Cerebellar nuclear complex (tissue), 1 donor: ENCODE results near the gene UBE2L6.
"Not testable (repeated sequence)": the region's sequence is repeated elsewhere in the genome, so short reads cannot be mapped to it uniquely, and the experiment has no call there.

Source experiments
- DNase-seq, 2 experiments: peaks; one replicate each; lab custom pipeline; 2025; lab: John Stamatoyannopoulos, UW

The UBE2L6 gene

GRCh38 chr11:57566905-57567514, 462 bp downstream of the UBE2L6 start:
- DNase-seq: no peak

GRCh38 chr11:57566005-57566904, 1.2 kb downstream of the UBE2L6 start:
- no peak for DNase-seq

DNA sequence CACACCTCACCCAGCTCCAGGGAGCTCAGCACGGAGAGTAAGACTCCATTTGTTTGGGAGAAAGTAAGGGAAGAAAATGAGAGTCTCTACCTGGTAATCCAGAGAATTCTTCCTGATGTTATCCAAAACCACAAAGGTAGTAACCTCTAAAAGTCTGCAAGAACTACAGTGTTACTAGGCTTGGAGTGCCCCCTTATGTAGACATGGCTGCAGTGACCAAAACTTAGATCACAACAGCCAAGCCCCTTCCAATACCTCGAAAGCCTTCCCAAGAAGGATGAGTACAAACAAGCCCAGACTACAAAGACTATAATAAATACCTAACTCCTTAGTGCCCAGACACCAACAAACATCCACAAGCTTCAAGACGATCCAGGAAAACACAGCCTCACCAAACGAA, 4.9 kb downstream of the UBE2L6 start:
- no peak for DNase-seq

DNA sequence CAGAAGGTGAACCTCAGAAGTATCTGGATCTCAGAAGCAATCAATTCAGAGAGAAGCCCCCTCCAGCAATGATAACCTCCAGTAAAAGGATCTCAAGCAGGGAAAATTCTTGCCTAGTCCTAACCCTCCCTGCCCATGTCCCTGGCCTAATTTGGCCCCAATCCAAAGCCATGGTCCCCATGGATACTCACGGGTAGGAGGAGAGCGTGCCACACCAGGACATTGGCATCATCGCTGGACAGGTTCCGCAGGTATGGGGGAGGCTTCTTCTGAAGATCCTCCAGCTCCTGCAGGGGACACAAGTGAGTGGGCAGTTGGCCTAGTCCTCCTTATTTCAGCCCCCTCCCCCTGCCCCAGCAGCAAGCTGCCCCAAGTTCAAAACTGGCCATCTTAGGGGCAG, 7.3 kb downstream of the UBE2L6 start:
- no peak for DNase-seq

GRCh38 chr11:57556041-57556440, 11.4 kb downstream of the UBE2L6 start:
- DNase-seq: no peak

- no peak for DNase-seq
Measured at GRCh38 chr11:57555393-57555792, 12.1 kb downstream of the UBE2L6 start.

DNA sequence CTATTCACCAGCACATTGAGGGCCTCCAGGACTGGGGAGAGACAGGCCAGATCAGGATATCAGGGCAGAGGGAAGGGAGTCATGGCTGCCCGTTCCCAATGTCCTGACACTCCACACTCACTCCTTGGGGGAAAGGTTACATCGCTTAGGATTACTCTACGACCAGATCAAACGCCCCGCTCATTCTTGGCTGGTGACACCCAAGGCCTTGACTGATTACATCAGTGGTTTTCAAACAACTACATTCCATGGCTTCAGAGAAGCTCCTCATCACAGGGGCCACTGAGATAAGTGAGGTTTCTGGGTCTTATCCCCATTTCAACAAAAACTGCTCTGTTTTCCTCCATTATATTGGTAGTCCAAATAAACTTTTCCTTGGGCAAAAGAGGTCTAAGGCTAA, 15.0 kb downstream of the UBE2L6 start:
- DNase-seq: no peak

- DNase-seq: no peak
Measured at GRCh38 chr11:57551941-57552340, 15.5 kb downstream of the UBE2L6 start.

DNA sequence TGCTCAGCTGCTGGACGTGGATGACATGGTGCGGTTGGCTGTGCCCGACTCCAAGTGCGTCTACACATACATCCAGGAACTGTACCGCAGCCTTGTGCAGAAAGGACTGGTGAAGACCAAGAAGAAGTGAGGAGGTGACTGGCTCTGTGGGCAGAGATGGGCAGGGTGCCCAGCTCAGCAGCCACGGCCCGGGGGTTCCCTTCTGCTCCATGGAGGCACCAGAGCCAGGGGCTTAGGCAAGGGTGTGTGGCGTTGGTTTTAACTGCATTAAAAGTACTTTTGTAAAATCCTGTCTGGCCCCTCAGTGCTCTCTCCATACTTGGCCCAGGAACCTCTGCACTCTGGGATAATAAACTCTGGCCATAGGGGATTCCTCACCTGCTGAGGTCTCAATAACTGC, 17.5 kb downstream of the UBE2L6 start:
- no peak for DNase-seq

- DNase-seq: no peak
Measured at GRCh38 chr11:57547854-57548377, 19.6 kb downstream of the UBE2L6 start.

- DNase-seq: no peak
Measured at GRCh38 chr11:57546869-57547475, 20.5 kb downstream of the UBE2L6 start.

DNA sequence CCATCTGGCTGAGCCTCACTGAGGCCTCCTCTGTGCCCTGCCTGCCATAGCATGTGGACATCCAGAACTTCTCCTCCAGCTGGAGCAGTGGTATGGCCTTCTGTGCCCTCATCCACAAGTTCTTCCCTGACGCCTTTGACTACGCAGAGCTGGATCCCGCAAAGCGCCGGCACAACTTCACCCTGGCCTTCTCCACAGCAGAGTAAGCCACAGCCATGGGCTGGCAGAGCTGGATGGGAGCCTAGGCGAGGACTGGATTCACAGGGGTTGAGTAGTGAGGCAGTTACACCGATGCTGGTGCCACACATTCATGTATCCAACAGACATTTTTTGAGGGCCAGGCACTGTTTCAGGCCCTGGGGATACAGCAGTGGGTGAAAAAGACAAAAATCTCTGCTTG, 21.0 kb downstream of the UBE2L6 start:
- no peak for DNase-seq

DNA sequence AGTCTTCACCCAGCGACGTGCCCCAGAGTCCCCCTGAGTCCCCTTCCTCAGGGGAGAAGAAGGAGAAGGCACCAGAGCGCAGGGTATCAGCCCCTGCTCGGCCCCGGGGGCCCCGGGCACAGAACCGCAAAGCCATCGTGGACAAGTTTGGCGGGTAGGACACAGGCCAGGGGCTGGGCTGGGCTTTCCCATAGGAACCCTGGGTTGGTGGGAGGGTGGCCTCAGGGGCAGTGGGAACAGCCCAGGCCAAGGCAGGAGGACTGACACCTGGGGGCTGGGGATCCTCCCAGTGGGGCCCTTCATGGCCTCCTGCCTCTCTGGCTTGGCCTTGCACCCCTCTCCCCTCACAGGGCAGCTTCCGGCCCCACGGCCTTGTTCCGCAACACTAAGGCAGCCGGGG, 21.6 kb downstream of the UBE2L6 start:
- DNase-seq: no peak

GRCh38 chr11:57544566-57544965, 22.9 kb downstream of the UBE2L6 start:
- no peak for DNase-seq

DNA sequence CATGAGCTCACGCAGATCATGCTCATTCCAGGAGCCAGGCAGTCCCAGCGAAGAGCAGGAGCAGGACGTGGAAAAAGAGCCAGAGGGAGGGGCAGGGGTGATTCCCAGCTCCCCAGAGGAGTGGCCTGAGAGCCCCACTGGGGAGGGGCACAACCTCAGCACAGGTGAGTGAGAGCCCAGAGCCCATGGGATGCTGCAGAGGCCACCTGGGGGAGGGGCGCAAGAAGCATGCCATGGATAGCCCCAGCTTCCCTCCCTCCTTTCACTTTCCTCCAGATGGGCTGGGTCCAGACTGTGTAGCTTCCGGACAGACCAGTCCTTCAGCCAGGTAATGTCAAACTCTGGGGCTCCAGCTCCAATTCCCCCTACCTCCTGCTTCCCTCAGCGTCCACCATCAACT, 23.9 kb downstream of the UBE2L6 start:
- no peak for DNase-seq

- DNase-seq: no peak
Measured at GRCh38 chr11:57542582-57542981, 24.9 kb downstream of the UBE2L6 start.

DNA sequence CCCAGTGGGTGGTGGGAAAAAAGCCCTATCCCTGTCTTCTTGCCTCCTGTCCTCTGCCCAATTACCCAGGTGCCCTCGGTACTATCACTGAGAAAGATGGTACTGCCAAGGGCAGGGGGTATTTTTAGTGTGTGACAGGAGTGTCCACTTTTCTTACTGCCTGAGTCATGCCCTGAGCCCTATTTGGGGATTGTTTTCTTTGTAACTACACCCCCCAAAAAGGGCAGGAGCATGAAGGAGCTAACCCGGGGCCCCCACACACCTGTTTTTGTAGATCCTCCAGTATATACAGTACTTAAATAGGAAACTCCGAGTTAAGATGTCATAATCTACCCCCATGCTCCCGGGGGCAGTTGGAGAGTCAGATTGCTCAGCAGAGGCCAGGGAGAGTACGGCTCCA, 26.3 kb downstream of the UBE2L6 start:
- DNase-seq: no peak

DNA sequence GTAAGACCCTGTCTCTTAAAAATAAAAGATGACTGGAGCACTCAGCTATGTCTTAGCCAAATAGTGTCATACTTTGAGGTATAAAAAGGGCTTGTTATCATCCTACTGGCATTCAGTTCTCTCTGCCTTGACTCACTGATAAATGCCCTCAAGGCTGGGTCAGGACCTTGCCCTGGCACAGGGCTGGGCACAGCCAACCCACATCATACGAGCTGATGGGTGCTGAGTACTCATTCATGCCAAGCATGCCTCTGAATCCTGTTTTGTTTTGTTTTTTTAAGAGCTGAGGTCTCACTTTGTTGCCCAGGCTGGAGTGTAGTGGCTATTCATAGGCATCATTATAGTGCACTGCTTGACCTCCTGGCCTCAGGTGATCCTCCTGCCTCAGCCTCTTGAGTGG, 28.1 kb downstream of the UBE2L6 start:
- no peak for DNase-seq

- no peak for DNase-seq
Measured at GRCh38 chr11:57536947-57537619, 30.4 kb downstream of the UBE2L6 start, which contains the start of gene SMTNL1. SMTNL1 (plus strand) TSS chr11:57537595; CDS start chr11:57542643, 5,048 bp downstream.

DNA sequence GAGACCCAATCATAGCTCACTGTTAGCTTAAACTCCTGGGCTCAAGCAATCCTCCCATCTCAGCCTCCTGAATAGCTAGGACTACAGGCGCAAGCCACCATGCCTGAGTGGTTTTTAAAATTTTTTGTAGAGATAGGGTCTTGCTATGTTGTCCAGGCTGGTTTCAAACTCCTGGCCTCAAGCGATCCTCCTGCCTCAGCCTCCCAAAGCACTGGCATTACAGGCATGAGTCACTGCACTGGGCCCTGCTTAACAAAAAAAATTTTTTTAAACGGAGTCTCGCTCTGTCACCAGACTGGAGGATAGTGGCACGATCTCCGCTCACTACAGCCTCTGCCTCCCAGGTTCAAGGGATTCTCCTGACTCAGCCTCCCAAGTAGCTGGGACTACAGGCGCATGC, 33.0 kb downstream of the UBE2L6 start:
- DNase-seq: not testable (repeated sequence)

GRCh38 chr11:57530596-57531507, 36.6 kb downstream of the UBE2L6 start, which contains the start of gene TIMM10:
TIMM10 (minus strand) TSS chr11:57530754; CDS start chr11:57530189, 565 bp downstream.
- peak; percentile 95 to 98 for DNase-seq
